Stimulated activated CD8-positive, alpha-beta memory T cell treated with anti-CD3 and anti-CD28 coated beads, Interleukin-4, amount 100 ng/mL, for 4 hours (primary cell): ENCODE results near the gene APOL1.

ENCODE experiments used
- DNase-seq, 2 donors: peaks; one replicate each; pipeline ENCODE4 v3.0.0-alpha.2; 2020; ENCODE audit warnings: low read depth in 2 of 2, low spot score in 1 of 2

The APOL1 gene

GRCh38 chr22:36305813-36306212, 52.9 kb downstream of the APOL1 start:
- no peak for DNase-seq

- no peak for DNase-seq
Measured at GRCh38 chr22:36306227-36306626, 53.3 kb downstream of the APOL1 start.

GRCh38 chr22:36308880-36309279, 55.9 kb downstream of the APOL1 start:
- DNase-seq: no peak

- no peak for DNase-seq
Measured at GRCh38 chr22:36311386-36312085, 58.6 kb downstream of the APOL1 start.

- DNase-seq: no peak
Measured at GRCh38 chr22:36315325-36315724, 62.4 kb downstream of the APOL1 start.

- DNase-seq: no peak
Measured at GRCh38 chr22:36316419-36316818, 63.5 kb downstream of the APOL1 start.
